ENCODE measurements around the gene AMIGO2.

Gene AMIGO2

DNA sequence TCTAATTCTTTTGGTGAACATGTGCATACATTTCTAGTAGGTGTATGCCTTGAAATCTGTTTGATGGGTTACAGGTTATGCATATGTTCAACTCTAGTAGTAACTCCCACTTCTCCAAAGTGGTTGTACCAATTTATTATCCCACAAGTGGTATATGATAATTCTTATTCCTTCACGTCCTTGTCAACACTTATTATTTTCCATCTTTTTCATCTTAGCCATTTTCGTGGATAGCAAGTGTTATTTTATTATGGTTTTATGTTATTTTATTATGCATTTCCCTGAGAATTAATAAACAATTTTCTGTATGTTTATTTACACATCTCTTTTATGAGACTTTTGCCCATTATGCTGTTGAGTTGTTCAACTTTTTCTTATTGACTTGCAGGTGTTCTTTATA is 11.2 kb upstream of the AMIGO2 start:
- no peak overlapping the region for H3K4me3 ChIP-seq (ENCODE audit: control insufficient read depth, low read depth, low read length)
- TF ChIP-seq, protein P1, sequence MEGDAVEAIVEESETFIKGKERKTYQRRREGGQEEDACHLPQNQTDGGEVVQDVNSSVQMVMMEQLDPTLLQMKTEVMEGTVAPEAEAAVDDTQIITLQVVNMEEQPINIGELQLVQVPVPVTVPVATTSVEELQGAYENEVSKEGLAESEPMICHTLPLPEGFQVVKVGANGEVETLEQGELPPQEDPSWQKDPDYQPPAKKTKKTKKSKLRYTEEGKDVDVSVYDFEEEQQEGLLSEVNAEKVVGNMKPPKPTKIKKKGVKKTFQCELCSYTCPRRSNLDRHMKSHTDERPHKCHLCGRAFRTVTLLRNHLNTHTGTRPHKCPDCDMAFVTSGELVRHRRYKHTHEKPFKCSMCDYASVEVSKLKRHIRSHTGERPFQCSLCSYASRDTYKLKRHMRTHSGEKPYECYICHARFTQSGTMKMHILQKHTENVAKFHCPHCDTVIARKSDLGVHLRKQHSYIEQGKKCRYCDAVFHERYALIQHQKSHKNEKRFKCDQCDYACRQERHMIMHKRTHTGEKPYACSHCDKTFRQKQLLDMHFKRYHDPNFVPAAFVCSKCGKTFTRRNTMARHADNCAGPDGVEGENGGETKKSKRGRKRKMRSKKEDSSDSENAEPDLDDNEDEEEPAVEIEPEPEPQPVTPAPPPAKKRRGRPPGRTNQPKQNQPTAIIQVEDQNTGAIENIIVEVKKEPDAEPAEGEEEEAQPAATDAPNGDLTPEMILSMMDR (conservative IDR thresholded peaks at IDR 0.05; ENCODE audit: control insufficient read depth, insufficient read depth, low read depth, low read length), result no peak
- DNase-seq (ENCODE audit: low read depth), result no peak

DNA sequence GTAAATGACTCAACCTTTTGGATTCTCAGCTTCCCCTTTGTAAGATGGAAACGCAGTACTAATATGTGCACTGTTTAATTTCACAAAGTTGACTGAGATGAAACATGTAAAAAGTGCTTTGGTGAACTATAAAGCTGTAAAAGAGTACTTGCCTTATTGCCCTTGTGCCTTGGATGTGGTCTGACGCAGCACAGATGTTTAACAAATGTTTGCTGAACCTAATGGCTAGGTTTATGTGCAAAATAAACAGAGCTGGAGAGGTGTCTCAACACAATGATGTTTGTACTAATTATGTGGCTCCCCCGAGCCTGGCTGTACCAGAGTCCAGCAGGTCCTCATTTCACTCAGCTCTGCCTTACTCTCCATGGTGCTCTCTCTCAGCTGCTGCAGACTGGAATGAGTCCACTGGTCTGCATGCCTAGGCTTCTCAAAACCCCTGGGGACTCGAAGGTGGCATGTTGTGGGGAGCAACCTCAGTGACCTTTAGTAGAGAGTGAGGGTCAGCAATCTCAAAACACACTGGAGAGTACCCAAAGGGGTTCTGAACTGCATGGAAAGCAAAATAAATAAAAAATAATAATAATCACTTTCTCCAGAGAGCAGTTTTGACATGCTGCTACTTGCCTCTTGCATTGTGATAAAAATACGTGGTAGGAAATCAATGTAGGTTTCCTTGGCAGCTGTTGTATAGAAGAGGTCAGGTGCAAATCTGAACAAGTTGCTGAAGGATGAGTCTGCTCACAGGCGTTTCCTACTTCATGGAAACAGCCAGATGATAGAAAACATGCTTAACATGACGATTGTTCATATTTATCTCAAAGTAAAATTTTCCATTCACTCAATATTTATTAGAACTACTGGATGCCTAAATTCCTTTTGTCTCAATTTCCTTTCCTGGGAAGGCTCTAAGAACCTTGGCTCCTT is 8.5 kb upstream of the AMIGO2 start:
- TF ChIP-seq, protein P1 (conservative IDR thresholded peaks at IDR 0.05; ENCODE audit: control insufficient read depth, insufficient read depth, low read depth, low read length), result no peak
- H3K4me3 ChIP-seq (ENCODE audit: control insufficient read depth, low read depth, low read length), result no peak overlapping the region
- DNase-seq (ENCODE audit: low read depth), result no peak

DNA sequence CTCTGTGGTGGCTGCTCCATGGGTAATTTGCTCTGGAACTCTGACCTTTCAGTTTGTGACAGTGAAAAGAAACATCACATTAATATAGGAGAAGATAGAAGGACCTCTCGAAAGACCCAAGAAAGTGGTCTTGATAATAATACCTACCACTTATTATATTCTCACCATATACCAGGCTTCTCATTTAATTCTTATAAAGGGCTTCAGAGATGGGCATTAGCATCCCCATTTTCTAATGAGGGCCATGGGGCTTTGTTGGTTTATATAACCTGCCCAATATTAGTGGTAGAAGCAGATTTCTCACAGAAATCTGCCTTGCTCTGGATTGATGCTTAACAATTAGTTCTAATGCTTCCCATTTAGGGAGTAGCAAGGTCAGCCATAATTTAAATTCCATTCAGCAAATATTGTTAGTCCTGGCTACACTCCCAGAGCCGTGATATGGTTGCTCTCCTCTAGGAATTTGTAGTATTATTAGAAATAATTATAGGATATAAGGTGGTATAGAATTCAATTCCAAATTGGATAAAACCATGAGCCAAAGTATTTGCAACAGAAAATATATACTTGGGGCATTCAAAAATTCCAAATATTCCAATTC is 7.4 kb upstream of the AMIGO2 start:
- TF ChIP-seq, protein P1 (conservative IDR thresholded peaks at IDR 0.05; ENCODE audit: control insufficient read depth, insufficient read depth, low read depth, low read length), result no peak
- H3K4me3 ChIP-seq (ENCODE audit: control insufficient read depth, low read depth, low read length), result no peak overlapping the region
- DNase-seq (ENCODE audit: low read depth), result no peak

DNA sequence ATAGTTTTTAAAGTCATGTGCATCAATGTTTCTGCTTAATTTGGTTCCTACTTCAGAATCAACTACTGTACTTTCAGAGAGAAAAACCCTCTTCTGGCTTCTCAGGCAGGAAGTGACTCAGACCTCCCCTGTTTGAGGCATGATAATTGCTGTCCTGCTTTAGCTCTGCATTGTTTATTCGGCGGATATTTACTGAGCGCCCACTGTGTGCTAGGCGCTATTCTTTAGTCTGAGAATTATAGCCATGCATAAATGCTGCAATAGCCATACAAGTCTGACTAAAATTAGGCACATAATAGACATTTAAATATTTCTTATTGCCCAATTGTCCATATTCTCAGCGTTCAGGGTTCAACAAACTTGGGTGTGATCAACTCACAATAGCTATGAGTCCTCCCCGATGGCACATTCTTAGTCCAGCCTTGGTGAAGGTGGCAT is 6.1 kb upstream of the AMIGO2 start:
- no peak overlapping the region for H3K4me3 ChIP-seq (ENCODE audit: control insufficient read depth, low read depth, low read length)
- DNase-seq (ENCODE audit: low read depth), result peak; percentile 51
- TF ChIP-seq, protein P1 (conservative IDR thresholded peaks at IDR 0.05; ENCODE audit: control insufficient read depth, insufficient read depth, low read depth, low read length), result no peak

DNA sequence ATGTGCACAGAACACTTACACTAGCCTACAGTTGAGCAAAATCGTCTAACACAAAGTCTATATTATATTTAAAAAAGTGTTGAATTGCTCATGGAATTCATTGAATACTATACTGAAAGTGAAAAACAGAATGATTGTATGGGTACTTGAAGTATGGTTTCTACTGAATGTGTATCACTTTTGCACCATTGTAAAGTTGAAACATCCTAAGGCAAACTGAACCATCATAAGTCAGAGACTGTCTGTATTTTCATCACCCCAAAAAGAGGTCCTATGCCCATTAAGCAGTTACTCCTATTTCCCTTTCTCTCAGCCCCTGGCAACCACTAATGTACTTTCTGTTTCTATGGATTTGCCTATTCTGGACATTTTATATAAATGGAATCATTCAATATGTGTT is 4.4 kb upstream of the AMIGO2 start:
- no peak overlapping the region for H3K4me3 ChIP-seq (ENCODE audit: control insufficient read depth, low read depth, low read length)
- no peak for DNase-seq (ENCODE audit: low read depth)

DNA sequence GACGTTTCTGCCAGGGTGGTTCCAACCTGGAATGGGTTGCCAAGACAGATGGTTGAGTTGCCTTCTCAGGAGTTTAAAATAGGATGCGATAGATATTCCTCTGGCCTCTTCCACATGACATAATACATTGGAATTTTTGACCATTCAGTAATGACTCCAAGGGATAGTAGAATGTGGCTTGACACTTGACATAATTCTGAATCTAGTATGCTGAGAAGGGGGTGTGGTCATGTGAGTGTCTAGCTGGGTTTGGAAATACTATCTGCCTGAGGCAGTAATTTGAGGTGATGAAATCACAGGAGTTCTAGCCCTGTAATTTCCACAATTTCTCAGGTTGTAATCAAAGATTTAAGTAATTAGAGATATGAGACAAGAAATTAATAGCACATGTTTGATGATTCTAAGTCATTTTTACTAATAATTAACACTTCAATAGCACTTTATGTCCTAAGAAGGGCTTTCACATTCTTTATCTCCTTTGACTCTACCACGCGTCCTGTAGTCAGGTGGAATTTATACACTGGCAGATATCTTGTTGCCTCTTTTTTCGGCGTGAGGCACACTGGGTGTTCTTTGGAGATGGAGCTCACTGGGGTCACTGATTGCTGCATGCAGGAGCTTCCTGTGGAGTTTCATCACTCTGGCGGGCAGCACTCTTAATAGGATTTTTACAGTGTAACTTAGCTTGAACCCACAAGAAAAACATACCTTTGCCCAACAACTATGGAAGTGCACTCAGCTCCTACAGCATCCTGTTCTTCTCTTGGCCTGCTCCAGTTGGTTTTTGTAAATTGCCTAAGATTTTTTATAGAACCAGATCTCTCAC is 3.2 kb upstream of the AMIGO2 start:
- DNase-seq (ENCODE audit: low read depth), result peak; percentile 94
- no peak overlapping the region for H3K4me3 ChIP-seq (ENCODE audit: control insufficient read depth, low read depth, low read length)
- TF ChIP-seq, protein P1 (conservative IDR thresholded peaks at IDR 0.05; ENCODE audit: control insufficient read depth, insufficient read depth, low read depth, low read length), result no peak

More for the DNA sequence above, 4.4 kb upstream of the AMIGO2 start:
- TF ChIP-seq, protein P1 (conservative IDR thresholded peaks at IDR 0.05; ENCODE audit: control insufficient read depth, insufficient read depth, low read depth, low read length), result no peak

Measured in fibroblast of mammary gland (primary cell).